HG03135 (cell line): ENCODE data around the gene CHID1.

Source experiments
- ATAC-seq: cut with Tn5 transposase; IDR thresholded peaks from one replicate; pipeline ENCODE4 v1.9.1; 2021; ENCODE audit warnings: mild to moderate bottlenecking, moderate library complexity; ENCODE audit not compliant: unreplicated experiment

CHID1 gene

DNA sequence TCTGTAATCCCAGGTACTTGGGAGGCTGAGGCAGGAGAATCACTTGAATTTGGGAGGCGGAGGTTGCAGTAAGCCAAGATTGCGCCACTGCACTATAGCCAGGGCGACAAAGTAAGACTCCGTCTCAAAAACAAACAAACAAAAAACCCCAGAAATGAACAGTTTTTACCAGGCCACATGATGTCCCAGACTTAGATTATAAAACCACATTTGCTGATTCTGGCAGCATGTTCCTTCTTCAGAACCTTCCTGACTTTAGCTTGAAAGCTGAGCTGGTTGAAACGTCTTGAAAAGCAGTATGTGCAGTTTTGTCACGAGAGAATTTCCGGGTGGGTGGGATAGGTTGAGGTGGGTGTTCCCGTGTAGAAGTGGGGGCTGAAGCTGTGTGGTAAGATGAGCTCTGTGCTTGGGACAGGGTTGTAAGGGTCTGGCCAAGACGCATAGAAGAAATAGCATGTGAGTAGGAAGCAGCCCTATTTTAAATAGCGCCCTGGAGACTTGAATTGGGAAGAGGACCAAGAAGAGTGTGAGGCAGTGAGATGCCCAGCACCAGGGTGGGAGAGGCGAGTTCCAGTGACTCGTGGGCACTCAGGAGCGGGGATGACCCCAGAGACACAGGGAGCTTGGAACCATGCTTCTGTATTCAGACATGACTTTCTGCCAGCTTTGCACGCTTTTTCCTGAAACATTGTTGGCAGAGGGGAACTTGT, 22.7 kb upstream of the CHID1 start:
- ATAC-seq, result no peak

DNA sequence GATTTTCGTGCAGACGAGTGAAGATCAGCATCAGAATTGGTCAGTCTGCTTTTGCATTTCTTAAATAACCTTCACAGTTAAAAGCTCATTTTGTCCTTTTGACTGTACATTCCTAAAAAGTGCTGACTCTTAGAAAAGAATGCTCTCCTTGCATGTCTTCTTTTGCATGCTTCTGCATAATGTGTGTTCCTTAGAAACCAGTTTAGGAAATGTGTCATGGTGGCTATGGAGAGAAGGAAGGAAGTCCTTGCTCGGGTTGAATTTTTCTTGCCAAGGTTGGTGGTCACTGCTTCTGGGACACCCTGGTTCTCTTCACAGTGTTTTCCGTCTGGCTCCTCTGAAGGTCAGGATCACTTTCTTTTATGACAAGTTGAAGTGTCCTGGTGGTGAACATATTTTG, 21.8 kb upstream of the CHID1 start:
- ATAC-seq, result no peak

DNA sequence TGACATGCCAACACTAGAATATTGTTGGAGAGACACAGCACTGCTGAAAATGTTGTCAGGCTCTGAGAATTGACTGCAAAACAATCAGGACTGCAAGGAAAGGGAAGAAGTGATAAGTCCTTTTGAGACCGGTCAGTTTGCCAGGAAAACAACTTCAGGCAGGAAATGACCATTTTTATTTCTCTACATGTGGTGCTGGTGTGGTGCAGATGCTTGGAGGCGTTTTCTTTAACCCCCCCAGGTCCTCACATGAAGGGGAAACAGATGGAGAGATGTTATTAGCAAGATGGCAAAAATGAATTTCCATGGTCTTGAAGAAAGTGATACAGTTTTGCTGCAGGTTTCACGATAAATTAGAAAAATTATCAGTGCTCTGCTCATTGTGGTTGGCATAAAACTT, 20.8 kb upstream of the CHID1 start:
- no peak for ATAC-seq

DNA sequence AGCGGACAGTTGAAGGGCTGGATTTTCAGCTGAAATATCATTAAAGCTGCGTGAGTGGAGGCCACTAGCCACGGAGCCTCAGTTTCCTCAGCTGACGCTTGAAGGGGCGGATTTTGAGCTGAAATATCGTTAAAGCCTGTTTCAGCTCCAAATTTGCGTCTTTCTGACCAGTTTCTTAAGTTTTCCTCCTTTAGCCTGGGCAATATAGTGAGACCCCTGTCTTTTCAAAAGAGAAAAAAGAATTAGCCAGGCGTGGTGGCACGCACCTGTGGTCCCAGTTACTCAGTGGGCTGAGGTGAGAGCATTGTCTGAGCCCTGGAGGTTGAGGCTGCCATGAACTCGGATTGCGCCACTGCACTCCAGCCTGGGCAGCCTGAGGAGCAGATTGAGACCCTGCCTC, 18.8 kb upstream of the CHID1 start:
- ATAC-seq, result no peak

DNA sequence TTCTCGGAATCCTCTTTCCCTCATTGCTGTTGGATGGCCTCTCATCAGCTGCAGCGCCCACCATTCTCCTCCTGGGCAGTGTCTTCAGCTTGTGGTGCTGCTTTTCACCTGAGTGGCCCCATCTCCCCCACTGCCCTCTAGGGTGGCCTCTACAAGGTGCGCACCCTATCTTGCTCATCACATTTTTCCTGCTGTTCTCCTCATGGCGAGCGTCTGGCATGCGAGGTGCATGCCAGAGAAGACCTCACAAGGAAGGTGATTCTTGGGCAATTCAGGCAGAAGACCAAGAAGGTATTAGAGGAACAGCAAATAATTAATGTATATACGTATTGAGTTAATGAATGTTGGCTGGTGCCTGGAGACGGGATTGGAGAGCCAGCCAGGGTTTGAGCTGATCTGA, 18.2 kb upstream of the CHID1 start:
- ATAC-seq, result no peak

DNA sequence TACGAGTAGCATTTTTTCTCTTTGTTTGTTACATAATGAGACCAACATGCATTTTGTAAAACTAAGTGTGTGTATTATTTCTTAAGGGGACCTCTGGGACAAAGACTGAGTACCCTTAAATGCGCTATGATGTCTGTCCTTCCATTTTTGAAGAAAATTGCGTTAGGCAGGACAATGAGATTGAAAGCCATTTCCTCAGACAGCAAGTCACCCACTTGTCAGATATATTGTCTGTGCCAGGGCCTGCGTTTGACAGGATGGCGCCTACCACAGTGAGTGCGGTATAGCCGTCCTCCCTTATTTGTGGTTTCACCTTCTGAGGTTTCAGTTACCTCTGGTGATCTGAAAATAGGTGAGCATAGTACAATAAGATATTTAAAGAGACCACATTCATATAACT, 17.3 kb upstream of the CHID1 start:
- ATAC-seq, result no peak

DNA sequence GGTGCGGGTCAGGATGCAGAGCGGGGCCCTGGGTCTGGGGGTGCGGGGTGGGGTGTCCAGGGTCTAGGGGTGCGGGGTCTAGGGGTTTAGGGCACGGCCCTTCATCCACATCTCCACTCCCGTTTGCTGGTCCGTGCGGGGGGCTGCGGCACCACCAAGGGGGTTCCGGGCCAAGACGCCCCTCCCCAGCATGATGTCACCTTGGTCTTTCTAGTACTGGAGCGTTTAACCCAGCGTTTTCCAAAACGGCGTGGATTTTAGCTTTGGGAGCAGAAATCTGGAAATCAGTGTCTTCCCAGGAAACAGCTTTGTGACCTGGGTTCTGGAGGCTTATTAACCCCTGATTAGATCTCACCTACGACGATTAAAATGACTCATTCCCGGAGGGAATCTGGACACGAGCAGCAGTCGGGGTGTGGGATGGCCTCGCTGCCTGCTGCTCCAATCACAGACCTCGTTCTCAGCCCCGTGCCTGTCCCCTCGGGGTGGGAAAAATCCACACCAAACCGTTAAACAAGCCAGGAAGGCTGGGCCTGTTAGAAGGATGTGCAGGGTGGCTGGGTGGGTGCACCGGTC, 15.8 kb upstream of the CHID1 start:
- ATAC-seq, result no peak

DNA sequence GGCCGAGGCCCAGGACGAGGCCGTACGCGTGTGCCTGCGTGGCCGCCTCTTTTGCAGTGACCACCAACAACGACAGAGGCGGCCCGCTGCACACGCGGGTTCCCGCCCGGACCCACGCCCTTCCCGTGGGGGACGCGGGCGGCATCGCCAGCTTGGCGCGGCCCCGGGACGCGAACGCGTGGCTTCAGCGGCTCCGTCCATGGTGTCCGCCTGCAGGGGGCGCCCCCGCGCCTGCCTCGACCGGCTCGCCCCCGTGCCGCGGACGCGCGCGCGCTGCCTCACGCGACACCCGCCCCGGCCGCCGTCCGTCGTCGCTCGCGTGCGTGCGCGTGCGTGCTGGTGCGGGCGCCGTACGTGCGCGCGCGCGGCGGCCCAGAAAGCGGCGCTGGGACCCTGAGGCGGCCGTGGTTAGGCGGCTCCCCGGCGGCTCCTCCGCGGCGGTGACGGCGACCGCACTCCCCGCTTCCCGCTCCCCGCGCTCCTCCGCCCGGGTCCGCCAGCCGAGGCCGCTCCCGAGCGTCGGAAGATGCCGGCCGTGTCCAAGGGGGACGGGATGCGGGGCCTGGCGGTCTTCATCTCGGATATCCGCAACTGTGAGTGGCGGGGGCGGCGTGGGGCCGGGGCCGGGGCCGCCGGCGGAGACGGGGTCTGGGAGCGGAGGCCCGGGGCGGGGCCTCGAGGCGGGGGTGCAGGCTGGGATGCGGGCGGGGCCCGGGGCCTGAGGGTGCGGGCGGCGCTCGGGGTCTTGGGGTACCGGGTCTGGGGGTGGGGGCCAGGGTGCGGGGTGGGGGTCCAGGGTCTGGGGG, 15.1 kb upstream of the CHID1 start, which contains the start of gene AP2A2:
Gene AP2A2, plus strand, starts transcription at position 375 of the 806 bp plus-strand sequence. Its CDS starts 152 bp downstream, at position 527.
- peak; percentile 54 for ATAC-seq

DNA sequence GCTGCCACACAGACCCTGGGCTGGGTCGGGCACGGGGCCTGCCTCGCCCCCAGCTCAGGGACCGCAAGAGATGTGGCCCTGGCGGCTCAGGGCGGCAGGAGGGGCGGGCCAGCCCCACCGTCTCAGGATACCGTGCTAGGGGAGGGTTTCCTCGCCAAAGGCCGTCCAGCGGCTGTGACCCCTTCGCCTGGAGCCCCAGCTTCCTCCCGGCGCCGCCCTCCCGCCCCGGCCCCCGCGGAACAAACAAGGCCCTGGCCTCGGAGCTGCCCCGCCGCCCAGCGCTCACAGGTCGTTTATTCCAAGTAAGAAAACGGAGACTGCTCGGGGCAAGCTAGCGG, 14.5 kb upstream of the CHID1 start:
- ATAC-seq, result no peak

DNA sequence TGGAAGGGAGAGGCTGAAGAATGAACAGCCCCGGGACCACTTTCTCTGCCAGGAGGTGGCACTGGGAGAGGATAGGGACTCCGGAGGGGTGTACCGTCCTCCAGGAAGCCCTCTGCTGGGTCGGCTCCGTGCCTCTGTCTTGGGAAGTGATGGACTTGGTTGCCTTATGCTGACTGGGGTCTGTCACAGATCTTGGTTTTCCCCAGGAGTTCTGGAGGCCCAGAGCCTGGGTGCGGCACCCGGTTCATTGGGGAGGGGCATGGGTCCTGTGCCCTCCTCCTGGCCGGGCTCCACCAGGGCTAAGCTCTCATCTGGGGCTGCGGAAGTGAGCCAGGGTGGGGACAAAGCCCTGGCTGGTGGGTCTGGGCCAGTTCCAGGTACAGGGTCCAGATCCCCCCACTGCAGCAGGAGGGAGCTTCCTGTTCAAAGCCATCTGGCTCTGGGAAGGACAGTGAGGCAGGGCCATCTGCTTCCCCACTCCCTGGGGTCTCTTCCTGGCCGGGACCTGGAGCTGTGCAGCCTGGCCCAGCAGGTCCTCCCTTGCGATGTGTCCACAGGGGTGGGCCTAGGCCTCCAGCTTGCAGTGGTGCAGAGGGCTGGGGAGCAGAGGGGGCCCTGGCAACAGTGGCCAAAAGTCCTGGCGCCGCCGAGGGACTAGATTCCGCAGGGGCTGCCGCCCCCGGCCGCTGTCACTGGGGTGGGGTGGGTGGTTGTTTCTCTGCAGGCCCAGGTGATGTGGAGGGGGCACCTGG, 14.0 kb upstream of the CHID1 start:
- ATAC-seq, result no peak

DNA sequence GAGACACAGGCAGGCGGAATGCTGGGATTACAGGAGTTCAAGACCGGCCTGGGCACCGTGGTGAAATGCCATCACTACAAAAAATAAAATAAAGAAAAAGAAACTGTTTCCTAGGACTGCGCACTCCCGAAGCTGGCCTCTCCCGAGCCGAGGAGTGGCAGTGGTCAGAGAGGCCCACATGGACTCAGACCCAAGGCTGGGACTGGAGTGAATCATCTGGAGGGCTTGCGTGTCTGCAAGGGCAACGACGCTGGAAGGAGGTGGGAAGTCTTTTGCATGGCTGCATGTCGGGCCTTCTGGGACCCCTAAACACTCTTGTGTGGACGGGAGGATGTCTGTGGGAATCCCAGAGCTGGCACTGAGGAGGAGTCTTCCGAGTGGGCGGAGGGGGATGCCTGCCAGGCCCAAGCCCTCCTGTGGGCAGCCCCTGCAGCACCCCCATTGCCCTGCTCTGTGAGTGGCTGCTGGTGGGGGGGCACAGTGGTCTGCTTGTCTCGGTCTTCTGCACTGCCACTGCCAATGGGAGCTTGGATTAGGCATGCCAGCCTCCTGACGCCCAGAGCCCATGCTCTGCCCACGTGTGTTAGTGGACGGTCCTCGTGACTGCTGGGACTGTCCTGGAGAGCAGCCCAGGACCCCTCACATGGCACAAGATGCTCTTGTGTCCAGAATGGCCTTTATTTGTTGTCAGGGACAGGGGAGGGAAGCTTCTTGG, 13.2 kb upstream of the CHID1 start:
- no peak for ATAC-seq

DNA sequence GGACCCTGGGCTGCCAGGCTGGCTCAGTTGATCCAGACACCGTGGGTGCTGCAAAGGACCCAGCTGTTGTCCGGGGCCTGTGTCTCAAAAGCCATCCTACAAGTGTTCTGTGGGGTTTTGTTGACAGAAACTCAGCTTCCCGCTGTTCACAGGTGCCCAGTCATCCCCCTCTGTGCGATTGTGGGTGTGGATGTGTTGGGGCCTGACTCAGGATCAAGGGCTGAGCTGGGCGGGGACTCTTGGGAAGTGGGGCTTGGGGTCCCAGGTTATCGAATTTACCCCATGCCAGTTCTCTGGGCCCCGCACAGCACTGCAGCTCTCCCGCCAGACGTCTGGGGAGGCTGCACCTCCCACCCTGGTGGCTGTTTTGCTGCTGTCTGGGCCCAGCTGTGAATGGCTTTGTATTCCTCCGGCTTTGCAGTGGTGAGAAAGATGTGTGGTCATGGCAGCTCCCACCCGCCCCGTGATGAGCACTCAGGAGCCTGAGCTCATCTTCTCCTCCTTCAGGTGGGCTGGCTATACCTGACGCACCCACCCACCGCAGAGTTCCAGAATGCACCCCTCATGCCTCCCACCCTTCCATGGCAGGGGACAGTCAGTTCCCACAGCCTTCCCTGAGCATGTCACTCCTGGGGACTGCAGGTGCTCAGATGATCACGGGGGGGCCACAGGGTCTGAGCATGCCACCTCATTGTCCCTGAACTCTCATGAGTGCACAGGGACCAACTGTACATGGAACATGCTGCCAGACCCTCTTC, 11.5 kb upstream of the CHID1 start:
- no peak for ATAC-seq

DNA sequence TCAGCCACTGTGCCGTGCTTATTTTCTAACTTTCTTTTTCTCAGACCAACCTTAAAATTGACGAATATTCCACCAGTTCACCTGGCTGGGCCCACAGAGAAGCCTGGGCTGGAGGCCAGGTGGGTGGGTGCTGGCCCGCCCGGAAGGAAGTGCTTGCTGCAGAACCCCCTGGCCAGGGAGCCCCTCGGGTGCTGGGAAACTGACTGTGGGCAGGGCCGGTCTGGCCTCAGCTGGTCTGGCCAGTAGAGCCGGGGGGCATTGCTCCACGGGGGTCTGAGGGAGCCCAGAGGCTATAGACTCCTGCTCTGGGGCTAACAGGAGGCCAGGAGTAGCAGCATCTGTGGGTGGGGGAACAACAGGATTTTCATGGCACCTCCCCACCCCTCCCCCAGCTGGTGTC, 6.8 kb upstream of the CHID1 start:
- ATAC-seq, result no peak

DNA sequence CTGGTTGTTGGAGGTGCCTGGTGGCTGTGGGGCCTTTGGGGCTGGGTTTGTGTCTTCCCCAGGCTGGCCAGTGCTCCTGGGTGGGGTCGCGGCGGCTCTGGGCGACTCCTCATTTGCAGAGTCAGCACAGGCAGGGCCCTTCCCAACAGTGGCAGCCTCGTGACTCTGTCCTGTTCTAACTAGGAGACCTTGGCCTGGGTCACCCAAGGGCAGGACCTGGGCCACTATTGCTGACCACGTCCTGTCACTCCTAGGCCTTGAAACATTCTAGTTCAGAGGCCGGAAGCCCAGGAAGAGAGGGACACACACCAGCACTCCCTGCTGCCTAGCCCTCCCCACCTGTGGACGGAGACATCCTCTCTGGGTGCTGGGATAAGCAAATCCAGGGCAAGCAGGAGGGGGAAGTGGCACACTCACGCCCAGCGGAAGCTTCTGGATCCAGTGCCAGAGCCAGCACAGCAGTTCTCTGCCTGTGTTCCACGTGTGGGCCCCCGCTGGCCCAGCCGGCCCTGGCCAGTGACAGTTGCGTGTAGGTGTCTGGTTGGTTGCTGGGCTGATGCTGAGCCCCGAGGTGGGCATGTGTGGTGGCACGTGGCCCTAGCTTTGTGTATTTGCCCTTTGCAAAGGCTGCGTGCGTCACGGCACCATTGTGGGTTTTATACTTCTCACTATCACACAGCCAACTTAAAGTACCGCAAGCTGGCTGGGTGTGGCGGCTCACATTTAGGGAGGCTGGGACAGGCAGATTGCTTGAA, 4.3 kb upstream of the CHID1 start:
- no peak for ATAC-seq

DNA sequence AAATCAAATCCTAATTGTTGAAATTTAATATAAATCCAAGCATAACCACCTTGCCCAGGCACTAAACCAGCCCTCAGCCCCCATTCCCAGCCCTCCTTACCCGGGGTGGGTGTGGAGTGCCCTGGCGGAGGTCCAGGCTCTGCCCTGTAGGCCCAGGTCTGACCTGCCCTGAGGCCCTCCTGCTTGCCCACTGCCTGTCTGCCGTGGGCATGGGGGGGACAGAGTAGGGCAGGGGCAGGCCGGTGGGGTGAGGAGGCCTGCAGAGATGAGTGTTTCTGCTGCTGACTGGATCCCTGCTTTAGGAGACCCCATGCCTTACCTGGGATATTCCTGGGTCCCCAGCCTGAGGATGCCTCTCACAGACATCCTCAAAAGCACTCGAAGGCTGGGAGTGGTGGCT, 3.6 kb upstream of the CHID1 start:
- no peak for ATAC-seq

DNA sequence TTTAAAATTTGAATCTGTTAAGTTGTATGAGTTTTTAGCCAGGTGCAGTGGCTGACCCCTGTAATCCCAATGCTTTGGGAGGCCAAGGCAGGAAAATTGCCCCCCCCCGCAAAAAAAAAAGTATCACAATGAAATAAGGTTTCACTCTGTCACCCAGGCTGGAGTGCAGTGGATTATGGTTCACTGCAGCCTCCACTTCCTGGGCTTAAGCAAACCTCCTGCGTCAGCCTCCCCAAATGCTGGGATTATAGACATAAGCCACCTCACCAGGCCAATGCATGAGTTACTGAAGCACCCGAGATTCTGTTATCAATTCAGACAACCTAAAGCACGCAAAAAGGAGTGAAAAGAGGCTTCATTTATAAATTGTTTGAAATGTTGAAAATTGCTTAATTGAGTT, 2.4 kb upstream of the CHID1 start:
- no peak for ATAC-seq

DNA sequence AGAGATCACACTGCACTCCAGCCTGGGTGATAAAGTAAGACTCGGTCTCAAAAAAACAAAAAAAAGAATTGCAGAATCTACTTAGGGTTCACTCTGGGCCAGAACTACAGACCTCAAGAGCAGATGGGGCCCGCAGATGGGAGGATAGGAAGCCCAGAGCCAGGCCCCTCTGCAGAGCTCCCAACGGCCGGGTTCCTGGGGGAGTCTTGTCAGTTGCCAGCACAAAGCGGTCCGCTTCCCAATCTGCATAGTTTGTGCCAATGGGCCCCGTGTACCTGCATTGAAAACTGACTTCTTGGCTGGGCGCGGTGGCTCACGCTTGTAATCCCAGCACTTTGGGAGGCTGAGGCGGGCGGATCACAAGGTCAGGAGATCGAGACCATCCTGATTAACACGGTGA, 1.7 kb upstream of the CHID1 start:
- no peak for ATAC-seq

DNA sequence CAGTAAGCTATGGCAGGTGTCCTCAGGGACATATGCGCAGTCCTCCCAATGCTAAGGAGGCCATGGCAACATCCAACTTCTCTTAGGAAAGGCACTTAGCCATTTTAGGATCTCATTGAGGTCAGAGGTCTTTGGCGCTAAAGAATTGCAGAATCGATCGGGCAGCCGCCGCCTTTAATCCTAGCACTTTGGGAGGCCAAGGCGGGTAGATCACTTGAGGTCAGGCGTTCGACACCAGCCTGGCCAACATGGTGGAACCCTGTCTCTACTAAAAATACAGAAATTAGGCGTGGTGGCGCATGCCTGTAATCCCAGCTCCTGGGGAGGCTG, 1.2 kb upstream of the CHID1 start:
- no peak for ATAC-seq

DNA sequence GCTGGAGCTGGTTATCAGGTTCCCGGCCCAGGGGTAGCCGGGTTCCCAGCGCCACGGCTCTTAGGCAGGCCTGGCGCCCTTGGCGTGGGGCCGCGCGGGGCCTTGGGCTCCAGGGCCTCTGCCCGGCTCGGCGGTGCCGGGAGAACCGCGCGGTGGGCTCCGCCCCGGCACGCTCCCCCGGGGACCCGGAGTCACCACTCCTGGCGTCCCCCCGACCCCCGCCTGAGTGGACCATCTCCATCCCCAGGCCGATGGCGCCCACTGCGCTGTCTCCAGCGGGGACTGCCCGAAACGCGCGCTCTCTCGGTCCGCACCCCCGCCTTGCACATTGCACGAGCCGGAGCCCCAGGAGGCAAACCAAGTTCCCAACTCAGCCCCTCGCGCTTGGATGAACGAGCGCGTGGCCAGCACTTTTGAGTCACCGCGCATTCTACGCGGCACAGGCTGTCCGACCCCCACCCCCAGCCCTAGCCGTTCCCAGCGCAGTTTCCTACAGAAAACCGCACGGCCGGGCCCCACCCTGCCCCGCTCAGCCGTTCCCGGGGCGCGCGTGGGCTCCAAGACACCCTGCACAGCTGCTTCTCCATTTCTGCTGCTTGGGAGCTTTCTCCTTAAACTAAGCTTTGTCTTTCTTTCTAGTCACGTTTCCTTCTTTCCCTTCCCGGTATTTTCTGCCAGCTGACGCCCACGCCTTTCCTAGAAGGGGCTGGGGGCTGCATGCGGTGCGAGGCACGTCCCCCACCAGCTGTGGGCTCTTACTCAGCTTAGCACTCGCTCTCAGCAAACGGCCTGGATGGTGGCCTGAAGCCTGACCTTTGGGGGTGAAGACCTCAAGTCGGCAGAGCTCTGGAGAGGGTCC, 650 bp upstream of the CHID1 start:
- peak; percentile 37 for ATAC-seq
